Brain microvascular endothelial cell (primary cell): ENCODE results near the gene MYLK4.

Experiments
- DNase-seq: peaks from one replicate; pipeline ENCODE4 v3.0.0-alpha.2; 2020
- H3K27ac ChIP-seq: fragments of 250-450 bp; sonication (Bioruptor Pico); 2 replicates; pipeline ENCODE4 v1.5.1; 2020; ENCODE audit warnings: mild to moderate bottlenecking, moderate library complexity
- H3K27me3 ChIP-seq: fragments of 250-450 bp; sonication (Bioruptor Pico); replicated peaks from 2 replicates; pipeline ENCODE4 v1.5.1; 2020; ENCODE audit warnings: mild to moderate bottlenecking
- H3K36me3 ChIP-seq: fragments of 250-450 bp; sonication (Bioruptor Pico); replicated peaks from 2 replicates; pipeline ENCODE4 v1.5.1; 2020; ENCODE audit warnings: mild to moderate bottlenecking
- H3K4me3 ChIP-seq: 2 replicates; pipeline ENCODE4 v1.5.1; 2011; ENCODE audit warnings: low read depth, mild to moderate bottlenecking, control low read depth, low read length, moderate library complexity
- in situ Hi-C: cut with HindIII; loops from 2 replicates; pipeline ENCODE4 v1.10.0; 2017; ENCODE audit warnings: low sequenced_read_pairs, low pct_ligation_motif_present
- TF ChIP-seq, protein P1 (sequence below): IDR thresholded peaks from 2 replicates; pipeline ENCODE4 v1.5.1; 2011; ENCODE audit warnings: low read depth, mild to moderate bottlenecking, moderate library complexity, low read length, control low read depth, inconsistent platforms; ENCODE audit errors: missing control alignments

Gene MYLK4

DNA sequence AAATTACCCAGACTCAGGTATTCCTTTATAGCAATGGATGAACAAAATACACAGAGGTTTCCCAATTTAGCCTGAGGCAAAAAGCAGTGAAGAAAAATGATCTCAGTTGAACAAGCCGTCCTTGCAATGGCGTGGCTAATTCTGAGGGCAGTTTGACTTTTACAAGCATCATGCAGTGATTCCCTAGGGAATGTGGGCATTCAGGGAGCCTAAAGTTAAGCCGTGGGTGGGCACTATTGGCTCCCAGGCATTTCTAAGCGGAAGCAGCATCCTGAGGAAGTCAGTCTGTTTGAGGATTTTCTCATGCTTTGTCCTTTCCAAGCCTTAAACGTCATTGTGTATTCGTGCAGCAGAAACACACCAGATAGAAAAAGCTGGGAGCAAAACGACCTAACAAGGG is 133.9 kb downstream of the MYLK4 start:
- H3K4me3 ChIP-seq: no peak overlapping the region
- TF ChIP-seq, protein P1, sequence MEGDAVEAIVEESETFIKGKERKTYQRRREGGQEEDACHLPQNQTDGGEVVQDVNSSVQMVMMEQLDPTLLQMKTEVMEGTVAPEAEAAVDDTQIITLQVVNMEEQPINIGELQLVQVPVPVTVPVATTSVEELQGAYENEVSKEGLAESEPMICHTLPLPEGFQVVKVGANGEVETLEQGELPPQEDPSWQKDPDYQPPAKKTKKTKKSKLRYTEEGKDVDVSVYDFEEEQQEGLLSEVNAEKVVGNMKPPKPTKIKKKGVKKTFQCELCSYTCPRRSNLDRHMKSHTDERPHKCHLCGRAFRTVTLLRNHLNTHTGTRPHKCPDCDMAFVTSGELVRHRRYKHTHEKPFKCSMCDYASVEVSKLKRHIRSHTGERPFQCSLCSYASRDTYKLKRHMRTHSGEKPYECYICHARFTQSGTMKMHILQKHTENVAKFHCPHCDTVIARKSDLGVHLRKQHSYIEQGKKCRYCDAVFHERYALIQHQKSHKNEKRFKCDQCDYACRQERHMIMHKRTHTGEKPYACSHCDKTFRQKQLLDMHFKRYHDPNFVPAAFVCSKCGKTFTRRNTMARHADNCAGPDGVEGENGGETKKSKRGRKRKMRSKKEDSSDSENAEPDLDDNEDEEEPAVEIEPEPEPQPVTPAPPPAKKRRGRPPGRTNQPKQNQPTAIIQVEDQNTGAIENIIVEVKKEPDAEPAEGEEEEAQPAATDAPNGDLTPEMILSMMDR: no peak
- H3K27ac ChIP-seq: no peak overlapping the region
- in situ Hi-C loops: no loop called here
- no peaks in the 10 kb centered on the region for H3K27me3 ChIP-seq
- DNase-seq: no peak
- H3K36me3 ChIP-seq: no peaks in the 10 kb centered on the region

DNA sequence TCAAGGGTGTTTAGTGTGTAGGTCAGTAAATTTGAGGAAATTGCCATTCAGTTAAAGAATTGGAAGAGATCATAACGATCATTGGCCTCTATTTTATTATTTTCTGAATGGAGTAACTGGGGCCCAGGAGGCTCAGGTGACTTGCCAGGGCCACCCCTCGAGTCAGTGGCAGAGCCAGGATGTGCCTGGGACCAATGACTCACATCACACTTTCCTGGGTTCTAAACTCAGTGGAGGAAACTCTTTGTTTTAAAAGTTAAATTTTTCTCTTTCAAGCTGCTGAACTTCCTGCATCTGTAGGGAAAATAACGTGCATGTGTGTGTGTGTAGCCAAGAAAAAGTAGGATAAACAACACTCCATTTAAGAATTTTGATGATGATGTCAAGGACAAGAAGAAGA is 135.5 kb downstream of the MYLK4 start:
- Histone ChIP-seq H3K27me3 (no peaks in the 10 kb centered on the region), H3K4me3 (no peak overlapping the region), H3K36me3 (no peaks in the 10 kb centered on the region), H3K27ac (no peak overlapping the region)
- DNase-seq: no peak
- in situ Hi-C loops: no loop called here
- TF ChIP-seq, protein P1: no peak

- Histone ChIP-seq H3K4me3 (no peak overlapping the region), H3K36me3 (no peaks in the 10 kb centered on the region), H3K27ac (no peak overlapping the region), H3K27me3 (no peaks in the 10 kb centered on the region)
- DNase-seq: no peak
- TF ChIP-seq, protein P1: no peak
- in situ Hi-C loops: no loop called here
Observed at GRCh38 chr6:2614846-2615245, 135.9 kb downstream of the MYLK4 start.

DNA sequence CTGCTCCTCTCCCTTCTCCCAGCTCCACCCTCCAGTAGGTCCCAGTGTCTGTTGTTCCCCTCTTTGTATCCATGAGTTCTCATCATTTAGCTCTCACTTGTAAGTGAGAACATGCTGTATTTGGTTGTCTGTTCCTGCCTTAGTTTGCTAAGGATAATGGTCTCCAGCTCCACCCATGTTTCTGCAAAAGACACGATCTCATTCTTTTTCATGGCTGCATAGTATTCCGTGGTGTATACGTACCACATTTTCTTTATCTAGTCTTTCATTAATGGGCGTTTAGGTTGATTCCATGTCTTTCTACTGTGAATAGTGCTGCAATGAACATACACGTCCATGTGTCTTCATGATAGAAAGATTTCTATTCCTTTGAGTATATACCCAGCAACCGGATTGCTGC is 136.6 kb downstream of the MYLK4 start:
- Histone ChIP-seq H3K27ac (no peak overlapping the region), H3K36me3 (no peaks in the 10 kb centered on the region), H3K4me3 (no peak overlapping the region), H3K27me3 (no peaks in the 10 kb centered on the region)
- TF ChIP-seq, protein P1: no peak
- in situ Hi-C loops: no loop called here
- DNase-seq: no peak
